Mesothelial cell of epicardium (in vitro differentiated cells): ENCODE results near the gene HBM. TPM values are rescaled to one million over a fixed set of nuclear protein-coding genes. Genes with fewer than 3 reads are reported as not detected.
"Not testable (repeated sequence)": the region's sequence is repeated elsewhere in the genome, so short reads cannot be mapped to it uniquely, and the experiment has no call there.

Source experiments
- DNase-seq, 2 experiments: peaks; one replicate each; pipeline ENCODE4 v3.0.0; 2021; ENCODE audit warnings: low spot score in 2 of 2; ENCODE audit not compliant: unreplicated experiment in 2 of 2
- H3K27ac Mint-ChIP-seq: 2 replicates; pipeline ENCODE4 v1.8.0; 2021; ENCODE audit warnings: mixed read lengths
- H3K27me3 Mint-ChIP-seq: 2 replicates; pipeline ENCODE4 v1.8.0; 2021; ENCODE audit warnings: low read depth, mixed read lengths
- H3K36me3 Mint-ChIP-seq: 2 replicates; pipeline ENCODE4 v1.8.0; 2021; ENCODE audit warnings: mixed read lengths
- H3K4me1 Mint-ChIP-seq: 2 replicates; pipeline ENCODE4 v1.8.0; 2021; ENCODE audit warnings: mixed read lengths
- H3K4me3 Mint-ChIP-seq: 2 replicates; pipeline ENCODE4 v1.8.0; 2021; ENCODE audit warnings: mild to moderate bottlenecking, moderate library complexity, mixed read lengths
- H3K9me3 Mint-ChIP-seq: 2 replicates; pipeline ENCODE4 v1.8.0; 2021; ENCODE audit warnings: mixed read lengths
- total RNA-seq: library from RNA; stranded (reverse); gene quantifications from 3 replicates; pipeline ENCODE4 v1.2.1, GENCODE V29; 2021
- TF ChIP-seq, protein P1 (sequence below): fragments of 200-600 bp; sonication (generic); IDR thresholded peaks from one replicate; pipeline ENCODE4 v1.5.0; 2021; ENCODE audit warnings: antibody characterized with exemption; ENCODE audit not compliant: unreplicated experiment

HBM gene
- total RNA-seq, 1 donor from 2014 or later: not detected

DNA sequence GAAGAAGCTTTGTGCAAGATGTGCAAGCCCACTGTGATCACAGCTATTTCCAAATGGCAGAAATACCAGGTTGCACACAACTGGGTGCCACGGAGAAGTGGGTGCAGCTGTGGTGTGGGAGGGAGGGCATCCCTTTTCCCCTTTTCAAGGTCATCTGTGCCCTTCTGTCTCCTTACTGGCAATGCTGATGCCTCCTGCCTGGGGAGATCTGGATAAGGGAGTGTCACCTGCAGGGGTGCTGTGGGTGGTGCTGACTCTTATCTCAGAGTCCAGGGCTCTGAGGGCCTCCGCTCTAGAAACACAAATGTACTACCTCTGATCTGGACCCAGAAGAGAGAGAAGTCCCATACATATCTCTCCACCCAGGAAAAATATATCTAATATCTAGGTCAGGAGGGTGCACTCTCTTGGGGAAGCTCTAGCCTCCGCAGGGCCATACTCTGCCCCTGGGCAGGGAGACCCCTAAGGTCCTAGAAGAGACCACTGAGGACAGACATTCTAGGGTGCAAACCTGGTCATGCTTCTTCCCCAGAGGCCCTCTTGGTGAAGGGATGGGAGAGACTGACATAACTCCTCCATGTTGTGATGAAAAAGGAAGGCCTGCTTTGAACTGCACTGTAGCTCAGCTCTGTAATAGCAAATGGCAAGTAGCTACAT lies 45.8 kb upstream of the HBM start:
- H3K4me1 Mint-ChIP-seq: no peaks in the 10 kb centered on the region
- H3K4me3 Mint-ChIP-seq: no peak overlapping the region
- no peaks in the 10 kb centered on the region for H3K9me3 Mint-ChIP-seq
- no peak overlapping the region for H3K27ac Mint-ChIP-seq
- no peaks in the 10 kb centered on the region for H3K27me3 Mint-ChIP-seq
- TF ChIP-seq, protein P1, sequence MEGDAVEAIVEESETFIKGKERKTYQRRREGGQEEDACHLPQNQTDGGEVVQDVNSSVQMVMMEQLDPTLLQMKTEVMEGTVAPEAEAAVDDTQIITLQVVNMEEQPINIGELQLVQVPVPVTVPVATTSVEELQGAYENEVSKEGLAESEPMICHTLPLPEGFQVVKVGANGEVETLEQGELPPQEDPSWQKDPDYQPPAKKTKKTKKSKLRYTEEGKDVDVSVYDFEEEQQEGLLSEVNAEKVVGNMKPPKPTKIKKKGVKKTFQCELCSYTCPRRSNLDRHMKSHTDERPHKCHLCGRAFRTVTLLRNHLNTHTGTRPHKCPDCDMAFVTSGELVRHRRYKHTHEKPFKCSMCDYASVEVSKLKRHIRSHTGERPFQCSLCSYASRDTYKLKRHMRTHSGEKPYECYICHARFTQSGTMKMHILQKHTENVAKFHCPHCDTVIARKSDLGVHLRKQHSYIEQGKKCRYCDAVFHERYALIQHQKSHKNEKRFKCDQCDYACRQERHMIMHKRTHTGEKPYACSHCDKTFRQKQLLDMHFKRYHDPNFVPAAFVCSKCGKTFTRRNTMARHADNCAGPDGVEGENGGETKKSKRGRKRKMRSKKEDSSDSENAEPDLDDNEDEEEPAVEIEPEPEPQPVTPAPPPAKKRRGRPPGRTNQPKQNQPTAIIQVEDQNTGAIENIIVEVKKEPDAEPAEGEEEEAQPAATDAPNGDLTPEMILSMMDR: no peak
- peaks cover 8% of the 10 kb centered on the region for H3K36me3 Mint-ChIP-seq
- no peak for DNase-seq

DNA sequence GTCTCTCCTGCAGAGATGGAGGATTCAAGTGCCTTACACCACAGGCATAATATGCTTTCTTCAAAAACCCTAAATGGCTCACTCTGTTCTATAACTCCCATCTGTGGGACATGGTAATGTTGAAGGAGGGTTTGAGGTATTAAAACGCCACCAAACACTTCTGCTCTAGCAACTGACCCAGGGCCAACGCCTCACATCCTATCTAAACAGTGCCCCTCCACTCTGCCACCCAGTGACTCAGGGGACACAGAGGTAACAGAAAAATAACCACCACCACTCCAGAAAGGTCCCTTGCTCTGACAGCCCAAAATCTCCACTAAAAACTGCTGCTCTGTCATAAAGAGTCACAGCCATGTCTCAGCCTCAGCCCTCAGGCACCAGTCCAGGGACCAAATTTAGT lies 45.0 kb upstream of the HBM start:
- no peaks in the 10 kb centered on the region for H3K27me3 Mint-ChIP-seq
- H3K4me1 Mint-ChIP-seq: no peaks in the 10 kb centered on the region
- no peak overlapping the region for H3K4me3 Mint-ChIP-seq
- TF ChIP-seq, protein P1: no peak
- no peaks in the 10 kb centered on the region for H3K9me3 Mint-ChIP-seq
- no peak for DNase-seq
- H3K27ac Mint-ChIP-seq: no peak overlapping the region
- H3K36me3 Mint-ChIP-seq: peaks cover 6% of the 10 kb centered on the region

DNA sequence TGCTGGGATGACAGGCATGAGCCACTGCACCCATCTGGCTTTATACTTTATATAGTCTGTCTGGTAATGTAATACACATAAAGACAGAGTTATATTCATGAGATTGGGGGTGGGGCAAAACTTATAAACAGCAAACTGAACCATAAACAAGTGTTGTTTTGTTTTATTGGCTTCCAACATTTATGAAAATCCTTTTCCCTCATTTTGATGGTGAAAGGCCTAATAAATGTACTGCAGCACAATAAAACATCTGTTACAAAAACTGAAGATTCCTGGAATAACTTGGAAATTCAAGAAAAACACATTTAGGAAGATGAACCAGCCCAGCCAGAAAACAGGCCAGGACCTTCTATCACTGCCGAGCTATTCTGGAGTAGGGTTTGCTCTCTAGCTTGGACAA lies 43.4 kb upstream of the HBM start:
- Mint-ChIP-seq H3K27ac (no peak overlapping the region), H3K9me3 (no peaks in the 10 kb centered on the region), H3K36me3 (peaks cover 2% of the 10 kb centered on the region), H3K27me3 (no peaks in the 10 kb centered on the region), H3K4me1 (no peaks in the 10 kb centered on the region), H3K4me3 (no peak overlapping the region)
- DNase-seq: no peak
- TF ChIP-seq, protein P1: no peak

DNA sequence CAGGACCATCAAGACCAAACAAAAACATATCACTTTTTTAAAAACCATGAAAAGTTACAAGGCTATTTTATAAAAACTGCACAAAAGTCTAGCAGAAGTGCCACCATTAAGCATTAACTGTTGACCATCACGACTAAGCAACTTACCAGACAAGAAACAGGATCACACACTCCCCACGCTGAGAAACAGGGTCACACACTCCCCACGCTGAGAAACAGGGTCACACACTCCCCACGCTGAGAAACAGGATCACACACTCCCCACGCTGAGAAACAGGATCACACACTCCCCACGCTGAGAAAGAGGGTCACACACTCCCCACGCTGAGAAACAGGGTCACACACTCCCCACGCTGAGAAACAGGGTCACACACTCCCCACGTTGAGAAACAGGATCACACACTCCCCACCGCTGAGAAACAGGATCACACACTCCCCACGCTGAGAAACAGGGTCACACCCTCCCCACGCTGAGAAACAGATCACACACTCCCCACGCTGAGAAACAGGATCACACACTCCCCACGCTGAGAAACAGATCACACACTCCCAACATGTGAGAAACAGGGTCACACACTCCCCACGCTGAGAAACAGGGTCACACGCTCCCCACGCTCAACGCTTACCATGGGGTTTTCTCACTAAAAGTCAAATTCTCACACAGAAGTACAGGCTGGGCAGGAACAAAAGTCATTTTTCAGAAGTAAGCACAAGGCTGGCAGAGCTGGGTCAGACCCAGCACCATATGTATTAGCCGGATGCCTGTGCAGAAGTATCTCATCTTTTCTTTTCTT lies 42.0 kb upstream of the HBM start:
- not testable (repeated sequence) for DNase-seq, H3K4me3 Mint-ChIP-seq, H3K4me1 Mint-ChIP-seq, H3K9me3 Mint-ChIP-seq, H3K27ac Mint-ChIP-seq, H3K36me3 Mint-ChIP-seq, H3K27me3 Mint-ChIP-seq

DNA sequence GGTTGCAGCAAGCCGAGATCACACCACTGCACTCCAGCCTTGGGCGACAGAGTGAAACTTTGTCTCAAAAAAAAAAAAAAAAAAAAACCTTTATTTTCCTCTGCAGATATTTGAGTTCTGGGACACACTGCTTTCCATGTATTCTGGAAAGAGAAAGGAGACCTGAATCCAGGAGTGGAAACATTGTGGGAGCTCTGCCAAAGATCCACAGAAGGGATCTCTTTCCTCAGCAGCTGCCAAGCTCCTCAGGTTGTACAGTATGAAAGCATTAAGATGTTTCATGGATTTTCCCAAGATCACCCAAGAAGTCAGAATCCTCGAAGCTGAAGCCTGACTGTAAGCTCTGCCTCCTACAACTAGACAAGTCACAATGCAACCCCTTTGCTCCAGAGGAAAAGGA lies 40.8 kb upstream of the HBM start:
- Mint-ChIP-seq H3K4me3 (no peak overlapping the region), H3K4me1 (no peaks in the 10 kb centered on the region), H3K27ac (no peak overlapping the region), H3K9me3 (no peaks in the 10 kb centered on the region), H3K27me3 (no peaks in the 10 kb centered on the region), H3K36me3 (peaks cover 4% of the 10 kb centered on the region)
- no peak for DNase-seq
- TF ChIP-seq, protein P1: no peak

DNA sequence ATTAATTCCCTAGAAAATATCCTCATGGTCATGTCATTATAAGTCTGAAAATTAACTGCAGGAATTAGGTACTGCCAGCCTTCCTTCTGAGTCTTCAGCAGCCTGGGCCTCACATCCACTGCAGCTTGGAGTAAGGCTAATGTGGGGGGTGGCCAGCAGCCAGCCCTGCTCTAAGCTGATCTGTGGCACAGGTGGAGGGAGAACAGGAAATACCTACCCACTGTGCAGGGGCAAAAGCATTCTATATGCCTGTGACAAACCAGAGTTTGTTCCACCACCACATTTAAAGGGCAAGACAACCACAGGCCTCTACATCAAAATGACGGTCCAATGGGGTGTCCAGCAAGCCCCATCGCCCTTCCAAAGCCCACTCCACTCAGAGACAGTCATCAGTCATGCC lies 36.7 kb upstream of the HBM start:
- TF ChIP-seq, protein P1: no peak
- H3K9me3 Mint-ChIP-seq: no peaks in the 10 kb centered on the region
- H3K27ac Mint-ChIP-seq: no peak overlapping the region
- peaks cover 2% of the 10 kb centered on the region for H3K36me3 Mint-ChIP-seq
- no peak for DNase-seq
- no peaks in the 10 kb centered on the region for H3K27me3 Mint-ChIP-seq
- H3K4me1 Mint-ChIP-seq: no peaks in the 10 kb centered on the region
- H3K4me3 Mint-ChIP-seq: no peak overlapping the region
